ENCODE data around the gene ARL4D.
A peak's percentile ranks its signal among the peaks of the same experiment; 100 is the strongest.

ARL4D gene

DNA sequence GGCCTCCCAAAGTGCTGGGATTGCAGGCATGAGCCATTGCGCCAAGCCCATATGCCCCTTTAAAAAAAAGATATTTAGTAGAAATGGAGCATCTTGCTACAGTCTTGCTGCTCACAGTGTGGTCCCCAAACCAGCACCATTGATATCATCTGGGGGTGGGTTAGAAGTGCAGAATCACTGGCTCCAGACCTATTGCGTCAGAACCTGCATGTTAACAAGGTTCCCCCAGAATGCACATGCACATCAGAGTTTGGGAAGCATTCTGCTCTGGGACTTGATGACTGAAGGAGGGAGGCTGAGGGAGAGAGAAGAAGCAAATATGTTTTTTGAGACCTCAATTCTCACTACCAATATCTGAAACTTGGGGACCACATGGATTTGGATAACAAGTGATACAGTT is 16.0 kb upstream of the ARL4D start:
- TF ChIP-seq, protein P1, sequence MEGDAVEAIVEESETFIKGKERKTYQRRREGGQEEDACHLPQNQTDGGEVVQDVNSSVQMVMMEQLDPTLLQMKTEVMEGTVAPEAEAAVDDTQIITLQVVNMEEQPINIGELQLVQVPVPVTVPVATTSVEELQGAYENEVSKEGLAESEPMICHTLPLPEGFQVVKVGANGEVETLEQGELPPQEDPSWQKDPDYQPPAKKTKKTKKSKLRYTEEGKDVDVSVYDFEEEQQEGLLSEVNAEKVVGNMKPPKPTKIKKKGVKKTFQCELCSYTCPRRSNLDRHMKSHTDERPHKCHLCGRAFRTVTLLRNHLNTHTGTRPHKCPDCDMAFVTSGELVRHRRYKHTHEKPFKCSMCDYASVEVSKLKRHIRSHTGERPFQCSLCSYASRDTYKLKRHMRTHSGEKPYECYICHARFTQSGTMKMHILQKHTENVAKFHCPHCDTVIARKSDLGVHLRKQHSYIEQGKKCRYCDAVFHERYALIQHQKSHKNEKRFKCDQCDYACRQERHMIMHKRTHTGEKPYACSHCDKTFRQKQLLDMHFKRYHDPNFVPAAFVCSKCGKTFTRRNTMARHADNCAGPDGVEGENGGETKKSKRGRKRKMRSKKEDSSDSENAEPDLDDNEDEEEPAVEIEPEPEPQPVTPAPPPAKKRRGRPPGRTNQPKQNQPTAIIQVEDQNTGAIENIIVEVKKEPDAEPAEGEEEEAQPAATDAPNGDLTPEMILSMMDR (IDR thresholded peaks at IDR 0.05; ENCODE audit: extremely low read depth, missing control alignments), result no peak
- DNase-seq (ENCODE audit: low spot score), result no peak

- no peak for DNase-seq (ENCODE audit: low spot score)
- TF ChIP-seq, protein P1 (IDR thresholded peaks at IDR 0.05; ENCODE audit: extremely low read depth, missing control alignments), result no peak
Measured at GRCh38 chr17:43383372-43383771, 15.4 kb upstream of the ARL4D start.

GRCh38 chr17:43383826-43384475 is 14.8 kb upstream of the ARL4D start:
- DNase-seq (ENCODE audit: low spot score), result no peak
- TF ChIP-seq, protein P1 (IDR thresholded peaks at IDR 0.05; ENCODE audit: extremely low read depth, missing control alignments), result no peak

GRCh38 chr17:43384476-43384862 is 14.3 kb upstream of the ARL4D start:
- TF ChIP-seq, protein P1 (IDR thresholded peaks at IDR 0.05; ENCODE audit: extremely low read depth, missing control alignments), result no peak

GRCh38 chr17:43385046-43385831 is 13.6 kb upstream of the ARL4D start:
- TF ChIP-seq, protein P1 (IDR thresholded peaks at IDR 0.05; ENCODE audit: extremely low read depth, missing control alignments), result no peak
- DNase-seq (ENCODE audit: low spot score), result no peak

More at GRCh38 chr17:43384476-43384862, 14.3 kb upstream of the ARL4D start:
- DNase-seq (ENCODE audit: low spot score), result no peak

GRCh38 chr17:43388359-43389045 is 10.3 kb upstream of the ARL4D start:
- TF ChIP-seq, protein P1 (IDR thresholded peaks at IDR 0.05; ENCODE audit: extremely low read depth, missing control alignments), result no peak
- peak; percentile 82 for DNase-seq (ENCODE audit: low spot score)
